ENCODE data around the gene NPIPB4.
"Not testable (repeated sequence)": the region's sequence is repeated elsewhere in the genome, so short reads cannot be mapped to it uniquely, and the experiment has no call there.

NPIPB4 gene

DNA sequence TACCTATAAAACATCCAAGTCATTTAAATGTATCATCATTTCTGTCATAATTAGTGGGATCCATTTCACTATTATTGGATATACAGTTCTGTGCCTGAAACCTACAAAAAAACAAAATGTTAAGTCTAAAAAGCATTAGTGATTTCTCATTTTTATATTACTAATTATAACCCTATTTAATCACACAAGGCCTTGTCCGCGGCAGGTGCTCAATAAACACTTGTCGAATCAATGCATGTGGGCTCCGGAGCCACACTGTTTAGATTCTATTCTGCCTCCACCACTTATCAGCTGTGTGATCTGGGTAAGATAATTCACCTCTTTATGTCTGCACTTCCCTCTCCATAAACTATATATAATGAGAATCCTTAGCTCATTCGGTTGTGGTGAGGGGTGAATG lies at the start of gene NPIPB4:
NPIPB4 (minus strand) TSS at position 101 of the 400 bp plus-strand sequence. CDS start 378 bp downstream, outside the sequence.
- not testable (repeated sequence) for DNase-seq (ENCODE audit: low read depth in 2 of 2)

DNA sequence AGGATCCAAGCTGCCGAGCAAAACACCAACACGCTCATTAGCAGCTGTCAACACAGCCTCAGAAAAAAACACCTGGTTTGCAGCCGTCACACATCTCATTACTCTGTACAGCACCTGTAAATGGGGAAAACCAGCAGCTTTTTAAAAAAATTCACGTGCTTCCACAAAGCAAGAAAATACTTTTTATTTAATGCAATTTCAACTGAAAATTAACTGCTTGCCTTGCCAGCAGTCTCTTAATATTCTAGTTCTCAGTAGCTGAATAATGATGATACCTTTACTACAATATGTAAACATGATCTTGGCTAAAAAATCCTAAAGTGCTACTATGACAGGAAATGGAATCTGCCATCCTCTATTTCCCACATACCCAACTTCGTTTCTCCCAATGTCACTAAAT lies 41.4 kb upstream of the NPIPB4 start:
- DNase-seq (ENCODE audit: low read depth in 2 of 2): not testable (repeated sequence)

GRCh38 chr16:21881988-21882387 lies 24.4 kb upstream of the NPIPB4 start:
- DNase-seq (ENCODE audit: low read depth in 2 of 2): not testable (repeated sequence)

GRCh38 chr16:21837186-21837585 lies 20.4 kb downstream of the NPIPB4 start:
- not testable (repeated sequence) for DNase-seq (ENCODE audit: low read depth in 2 of 2)

GRCh38 chr16:21836334-21836733 lies 21.2 kb downstream of the NPIPB4 start:
- not testable (repeated sequence) for DNase-seq (ENCODE audit: low read depth in 2 of 2)

DNA sequence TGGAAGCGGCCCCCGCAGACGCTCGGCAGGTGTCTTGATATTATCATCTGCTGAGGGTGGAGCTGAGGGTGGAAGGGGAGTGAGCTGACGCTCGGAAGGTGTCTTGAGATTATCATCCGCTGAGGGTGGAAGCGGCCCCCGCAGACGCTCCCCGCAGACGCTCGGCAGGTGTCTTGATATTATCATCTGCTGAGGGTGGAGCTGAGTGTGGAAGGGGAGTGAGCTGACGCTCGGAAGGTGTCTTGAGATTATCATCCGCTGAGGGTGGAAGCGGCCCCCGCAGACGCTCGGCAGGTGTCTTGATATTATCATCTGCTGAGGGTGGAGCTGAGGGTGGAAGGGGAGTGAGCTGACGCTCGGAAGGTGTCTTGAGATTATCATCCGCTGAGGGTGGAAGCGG lies 21.8 kb downstream of the NPIPB4 start:
- not testable (repeated sequence) for DNase-seq (ENCODE audit: low read depth in 2 of 2)

GRCh38 chr16:21834211-21834610 lies 23.3 kb downstream of the NPIPB4 start:
- not testable (repeated sequence) for DNase-seq (ENCODE audit: low read depth in 2 of 2)

DNA sequence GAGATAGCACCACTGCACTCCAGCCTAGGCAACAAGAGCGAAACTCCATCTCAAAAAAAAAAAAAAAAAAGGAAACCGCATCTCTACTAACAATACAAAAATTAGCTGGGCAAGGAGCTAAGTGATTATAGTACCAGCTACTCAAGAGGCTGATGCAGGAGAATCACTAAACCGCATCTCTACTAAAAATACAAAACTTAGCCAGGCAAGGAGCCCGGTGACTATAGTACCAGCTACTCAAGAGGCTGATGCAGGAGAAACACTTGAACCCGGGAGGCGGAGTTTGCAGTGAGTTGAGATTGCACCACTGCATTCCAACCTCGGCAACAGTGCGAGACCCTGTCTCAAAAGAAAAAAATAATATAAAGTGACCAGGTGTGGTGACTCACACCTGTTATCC lies 27.6 kb downstream of the NPIPB4 start:
- DNase-seq (ENCODE audit: low read depth in 2 of 2): not testable (repeated sequence)

GRCh38 chr16:21826067-21826706 lies 31.4 kb downstream of the NPIPB4 start:
- not testable (repeated sequence) for DNase-seq (ENCODE audit: low read depth in 2 of 2)

- DNase-seq (ENCODE audit: low read depth in 2 of 2): not testable (repeated sequence)
These were observed 32.0 kb downstream of the NPIPB4 start for GRCh38 chr16:21825526-21825925.

GRCh38 chr16:21823258-21823657 lies 34.3 kb downstream of the NPIPB4 start:
- not testable (repeated sequence) for DNase-seq (ENCODE audit: low read depth in 2 of 2)

DNA sequence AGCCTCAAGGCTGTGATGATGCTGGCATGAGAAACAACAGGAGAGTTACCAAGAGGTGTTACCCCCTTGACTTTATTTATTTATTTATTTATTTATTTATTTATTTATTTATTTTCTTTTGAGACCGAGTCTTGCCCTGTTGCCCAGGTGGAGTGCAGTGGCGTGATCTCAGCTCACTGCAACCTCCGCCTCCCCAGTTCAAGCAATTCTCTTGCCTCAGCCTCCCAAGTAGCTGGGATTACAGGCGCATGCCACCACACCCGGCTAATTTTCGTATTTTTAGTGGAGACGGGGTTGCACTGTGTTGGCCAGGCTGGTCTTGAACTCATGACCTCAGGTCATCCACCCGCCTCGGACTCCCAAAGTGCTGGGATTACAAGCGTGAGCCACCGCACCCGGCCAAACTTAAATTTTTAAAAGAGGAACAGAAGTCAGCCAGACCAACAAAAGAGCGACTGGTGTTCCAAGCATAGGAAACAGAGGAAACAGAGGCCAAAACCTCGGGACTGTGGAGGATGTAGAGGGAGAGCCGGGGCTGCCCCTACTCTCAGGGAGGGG lies 36.6 kb downstream of the NPIPB4 start:
- not testable (repeated sequence) for DNase-seq (ENCODE audit: low read depth in 2 of 2)

- DNase-seq (ENCODE audit: low read depth in 2 of 2): peak; percentile 25 to 44
These were observed 37.3 kb downstream of the NPIPB4 start for GRCh38 chr16:21820028-21820907.

- not testable (repeated sequence) for DNase-seq (ENCODE audit: low read depth in 2 of 2)
These were observed 37.9 kb downstream of the NPIPB4 start for GRCh38 chr16:21819617-21820016.

DNA sequence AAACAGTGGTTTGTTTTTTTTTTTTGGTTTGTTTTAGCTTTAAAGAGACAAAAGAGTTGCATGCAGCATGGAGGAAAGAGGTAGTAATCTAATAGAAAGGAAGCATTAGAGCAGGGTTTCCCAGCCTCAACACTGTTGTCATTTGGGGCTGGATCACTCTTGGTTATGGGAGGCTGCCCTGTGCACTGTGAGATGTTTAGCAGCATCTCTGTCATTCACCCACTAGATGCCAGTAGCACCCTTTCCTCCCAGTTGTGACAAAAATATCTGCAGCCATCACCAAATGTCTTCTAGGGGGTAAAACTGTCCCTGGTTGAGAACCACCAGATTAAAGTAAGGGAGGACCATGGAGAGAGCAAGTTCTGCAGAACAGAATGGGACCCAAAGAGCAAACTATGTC lies 40.5 kb downstream of the NPIPB4 start:
- not testable (repeated sequence) for DNase-seq (ENCODE audit: low read depth in 2 of 2)

GRCh38 chr16:21815694-21816093 lies 41.9 kb downstream of the NPIPB4 start:
- not testable (repeated sequence) for DNase-seq (ENCODE audit: low read depth in 2 of 2)

DNA sequence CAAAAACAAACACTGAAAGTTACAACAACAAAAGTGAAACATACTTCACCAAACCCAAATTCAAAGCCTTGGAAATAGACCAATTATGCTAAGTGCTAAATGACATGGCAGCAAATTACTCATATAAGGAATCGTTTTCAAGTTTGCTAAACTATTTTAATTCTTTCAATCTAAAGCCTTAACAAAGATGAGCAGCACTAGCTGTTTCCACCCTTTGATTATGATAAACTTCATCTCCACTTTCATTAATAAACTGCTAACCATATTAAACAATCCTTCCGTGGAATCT lies 55.2 kb downstream of the NPIPB4 start:
- DNase-seq (ENCODE audit: low read depth in 2 of 2): not testable (repeated sequence)

DNA sequence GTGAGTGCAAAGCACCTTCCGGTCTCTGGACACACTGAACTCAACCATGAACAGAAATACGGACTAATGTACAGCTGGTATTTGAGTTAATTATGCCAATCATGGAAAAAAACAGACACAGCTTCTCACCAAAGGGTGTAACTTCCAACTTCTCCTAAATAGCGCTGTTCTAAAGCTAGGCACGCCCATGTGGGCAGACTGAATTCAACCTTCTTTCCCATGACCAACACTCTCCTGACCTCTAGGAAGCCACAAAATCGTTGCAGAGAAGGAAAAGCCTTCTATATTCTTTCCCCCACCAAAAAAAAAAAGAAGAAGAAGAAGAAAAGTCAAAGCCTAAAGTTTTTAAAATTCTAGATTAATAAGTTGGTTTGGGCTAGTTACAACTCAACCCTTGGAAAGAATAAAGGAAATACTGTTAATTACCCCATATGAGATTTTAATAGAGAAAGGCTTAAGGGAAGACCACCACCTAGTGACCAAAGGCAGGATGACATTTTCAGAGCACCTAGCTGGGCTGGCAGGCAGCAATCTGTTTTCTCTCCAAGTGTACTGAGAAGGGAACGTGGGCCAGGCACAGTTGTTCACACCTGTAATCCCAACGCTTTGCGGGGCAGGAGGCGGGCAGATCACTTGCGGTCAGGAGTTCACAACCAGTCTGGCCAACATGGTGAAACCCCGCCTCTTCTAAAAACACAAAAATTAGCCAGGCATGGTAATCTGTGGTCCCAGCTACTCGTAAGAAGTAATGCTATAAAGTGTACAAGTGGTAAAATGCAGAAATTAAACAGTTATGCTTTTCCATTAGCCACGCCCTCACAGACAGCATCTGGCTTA lies 55.8 kb downstream of the NPIPB4 start:
- not testable (repeated sequence) for DNase-seq (ENCODE audit: low read depth in 2 of 2)

DNA sequence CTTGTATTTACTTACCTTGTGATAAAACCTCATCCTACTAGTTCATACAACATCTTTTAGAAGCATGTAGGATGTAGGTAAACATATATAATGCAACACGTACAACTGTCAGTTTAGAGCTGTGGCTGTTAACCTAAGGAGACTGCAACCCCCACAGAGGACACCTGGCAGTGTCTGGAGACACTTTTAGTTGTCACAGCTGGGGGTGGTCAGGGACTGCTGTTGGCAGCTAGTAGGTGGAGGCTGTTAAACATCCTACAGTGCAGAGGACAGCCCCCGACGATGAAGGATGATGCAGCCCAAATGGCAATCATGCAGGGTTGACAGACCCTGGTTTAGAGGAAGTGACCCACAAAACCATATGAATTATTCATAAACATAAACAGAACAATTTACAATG lies 59.0 kb downstream of the NPIPB4 start:
- not testable (repeated sequence) for DNase-seq (ENCODE audit: low read depth in 2 of 2)

DNA sequence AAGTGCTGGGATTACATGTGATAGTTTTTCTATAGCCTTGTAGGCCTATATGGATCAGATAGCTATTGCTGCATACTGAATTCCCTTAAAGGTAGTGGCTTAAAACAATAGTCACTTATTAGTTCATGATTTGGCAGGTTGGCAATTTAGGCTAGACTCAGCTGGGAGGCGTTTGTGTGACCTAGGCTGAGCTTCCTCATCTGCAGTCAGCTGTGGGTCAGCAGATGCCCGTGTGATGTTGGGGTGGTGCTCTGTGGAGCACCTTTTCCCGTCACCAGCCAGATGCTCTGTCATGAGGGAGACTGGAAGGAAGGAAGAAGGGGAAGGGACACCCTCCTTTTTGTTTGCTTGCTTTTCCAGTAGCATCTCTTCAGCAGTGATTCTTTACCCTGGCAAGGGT lies 64.2 kb downstream of the NPIPB4 start:
- DNase-seq (ENCODE audit: low read depth in 2 of 2): not testable (repeated sequence)

DNA sequence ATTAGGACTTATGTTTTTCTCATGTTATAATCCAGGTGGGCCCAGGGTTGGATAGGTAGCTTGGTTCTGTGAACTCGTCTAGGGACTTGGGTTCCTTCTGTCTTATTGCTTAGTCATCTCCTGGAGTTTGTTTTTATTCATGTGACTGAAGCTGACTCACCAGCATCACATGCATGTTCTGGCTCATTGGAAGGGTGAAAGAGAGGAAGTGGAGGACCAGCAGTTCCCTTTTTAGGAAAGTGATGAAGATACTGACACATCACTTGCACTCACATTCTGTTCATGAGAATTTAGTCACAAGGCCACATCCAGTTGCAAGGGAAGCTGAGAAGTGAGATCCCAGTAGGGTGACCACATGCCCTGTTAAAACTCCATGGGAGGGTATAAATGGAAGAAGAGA lies 67.0 kb downstream of the NPIPB4 start:
- DNase-seq (ENCODE audit: low read depth in 2 of 2): not testable (repeated sequence)
